Measurements from ENCODE around the gene FNDC3B. TPM values are rescaled to one million over a fixed set of nuclear protein-coding genes. Genes with fewer than 3 reads are reported as not detected.

The FNDC3B gene
- total RNA-seq, 1 experiment from 2014 or later: 149 TPM

DNA sequence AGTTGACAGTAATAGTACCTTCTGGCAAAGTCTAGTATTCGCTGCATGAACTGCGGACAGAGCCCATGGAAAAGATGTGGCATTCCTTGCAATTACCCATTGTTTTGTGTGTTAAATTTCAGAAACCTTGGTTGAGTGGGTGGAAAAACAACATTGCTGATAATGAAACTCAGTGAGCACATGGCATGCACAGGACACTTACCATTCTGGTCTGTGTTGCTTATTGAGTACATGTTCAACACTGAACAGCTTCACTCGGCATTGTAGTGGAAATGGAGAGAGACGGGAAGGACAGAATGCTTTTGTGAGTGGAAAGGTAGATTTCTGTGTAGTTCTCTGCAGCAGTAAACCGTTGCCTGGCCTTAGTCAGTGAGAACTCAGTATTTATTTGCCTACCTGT lies 165.3 kb downstream of the FNDC3B start:
- intact Hi-C loops (cut with micrococcal nuclease): no loop called here
- H3K9me3 Mint-ChIP-seq (ENCODE audit: unreplicated experiment): no peaks in the 10 kb centered on the region
- peaks cover 38% of the 10 kb centered on the region for H3K4me1 Mint-ChIP-seq (ENCODE audit: insufficient read depth, unreplicated experiment)

GRCh38 chr3:172208586-172209332 lies 169.4 kb downstream of the FNDC3B start:
- no peak for TF ChIP-seq CTCF (IDR thresholded peaks at IDR 0.05; ENCODE audit: unreplicated experiment)
- Mint-ChIP-seq H3K27me3 (ENCODE audit: insufficient read depth, unreplicated experiment) (no peaks in the 10 kb centered on the region), H3K4me1 (ENCODE audit: insufficient read depth, unreplicated experiment) (peaks cover 19% of the 10 kb centered on the region), H3K36me3 (ENCODE audit: insufficient read depth, unreplicated experiment) (peaks cover 8% of the 10 kb centered on the region), H3K27ac (ENCODE audit: low read depth, unreplicated experiment) (no peak overlapping the region), H3K9me3 (ENCODE audit: unreplicated experiment) (no peaks in the 10 kb centered on the region), H3K4me3 (ENCODE audit: unreplicated experiment) (no peak overlapping the region)
- CTCF ChIA-PET: interaction anchor here (0.6 to 1.1 kb wide), 4 partner anchors 9 to 1166 kb away, joined by 3 read pairs; no protein-coding TSS in a partner anchor
- BruUV-seq (replicated peaks): no TSS peak
- POLR2A ChIA-PET: interaction anchor here (0.7 to 1.0 kb wide), 2 partner anchors 9 to 167 kb away, joined by 3 read pairs; no protein-coding TSS in a partner anchor
- peak; percentile 59 for DNase-seq (ENCODE audit: unreplicated experiment)
- intact Hi-C loops (cut with micrococcal nuclease): no loop called here

More for the DNA sequence above, 165.3 kb downstream of the FNDC3B start:
- no TSS peak for BruUV-seq (replicated peaks)
- TF ChIP-seq CTCF (IDR thresholded peaks at IDR 0.05; ENCODE audit: unreplicated experiment): no peak
- POLR2A ChIA-PET: no interaction called here
- Mint-ChIP-seq H3K27me3 (ENCODE audit: insufficient read depth, unreplicated experiment) (no peaks in the 10 kb centered on the region), H3K27ac (ENCODE audit: low read depth, unreplicated experiment) (no peak overlapping the region), H3K4me3 (ENCODE audit: unreplicated experiment) (no peak overlapping the region), H3K36me3 (ENCODE audit: insufficient read depth, unreplicated experiment) (peaks cover 7% of the 10 kb centered on the region)
- no peak for DNase-seq (ENCODE audit: unreplicated experiment)
- CTCF ChIA-PET: interaction anchor here (0.8 to 1.4 kb wide), 2 partner anchors 24 to 128 kb away, joined by 3 to 4 read pairs; no protein-coding TSS in a partner anchor

DNA sequence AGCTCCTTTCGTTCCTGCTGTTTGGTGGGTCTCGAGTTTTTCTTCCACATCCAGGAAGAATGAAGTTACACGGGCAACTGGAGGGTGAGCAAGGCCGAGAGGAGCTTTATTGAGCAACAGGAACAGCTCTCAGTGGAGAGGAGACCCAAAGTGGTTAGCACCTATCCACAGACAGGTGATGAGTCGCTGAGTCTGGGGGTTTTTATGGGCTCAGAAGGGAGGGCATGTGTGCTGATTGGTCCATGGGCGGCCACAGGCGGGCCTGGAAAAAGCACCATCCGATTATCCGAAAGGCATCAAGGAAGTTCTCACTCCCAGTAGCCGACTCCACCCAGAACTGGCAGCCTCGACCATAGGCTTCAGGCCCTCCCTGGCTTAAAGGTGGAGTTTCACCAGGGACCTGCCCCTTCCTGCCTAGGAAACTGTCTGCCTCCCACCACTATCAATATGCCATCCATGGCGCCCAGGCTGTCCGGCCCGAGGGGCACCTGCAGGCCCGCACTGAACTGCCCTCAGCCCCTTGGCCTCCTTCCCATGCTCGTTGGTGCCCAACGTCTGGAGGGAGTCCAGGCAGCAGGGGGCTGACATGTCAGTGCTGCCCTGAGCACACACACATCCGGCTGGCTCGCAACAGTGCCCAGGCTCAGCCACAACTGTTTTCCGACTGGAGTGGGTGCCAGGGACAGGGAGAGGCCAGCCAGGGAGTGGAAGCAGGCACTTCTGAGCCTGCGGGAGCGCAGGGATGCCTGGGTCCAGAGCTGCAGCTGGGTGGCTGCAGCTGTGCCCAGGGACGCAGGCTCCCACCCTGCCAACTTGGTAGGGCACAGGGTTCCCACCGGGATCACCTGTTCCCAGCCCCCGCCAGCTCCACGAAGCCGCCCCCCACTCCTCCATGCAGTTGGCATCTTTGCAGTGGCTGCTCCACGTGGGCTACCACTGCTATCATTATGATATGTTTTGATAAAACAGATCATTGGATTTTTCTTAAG lies 170.2 kb downstream of the FNDC3B start:
- no peak for TF ChIP-seq CTCF (IDR thresholded peaks at IDR 0.05; ENCODE audit: unreplicated experiment)
- no TSS peak for BruUV-seq (replicated peaks)
- Mint-ChIP-seq H3K9me3 (ENCODE audit: unreplicated experiment) (no peaks in the 10 kb centered on the region), H3K27ac (ENCODE audit: low read depth, unreplicated experiment) (no peak overlapping the region), H3K4me3 (ENCODE audit: unreplicated experiment) (no peak overlapping the region), H3K36me3 (ENCODE audit: insufficient read depth, unreplicated experiment) (peaks cover 8% of the 10 kb centered on the region), H3K4me1 (ENCODE audit: insufficient read depth, unreplicated experiment) (peaks cover 23% of the 10 kb centered on the region), H3K27me3 (ENCODE audit: insufficient read depth, unreplicated experiment) (no peaks in the 10 kb centered on the region)
- POLR2A ChIA-PET: interaction anchor here (0.7 kb wide), 1 partner anchor 168 kb away, joined by 3 read pairs; no protein-coding TSS in a partner anchor
- CTCF ChIA-PET: interaction anchor here (0.6 kb wide), 1 partner anchor 1167 kb away, joined by 3 read pairs; no protein-coding TSS in a partner anchor
- peak; percentile 57 for DNase-seq (ENCODE audit: unreplicated experiment)
- intact Hi-C loops (cut with micrococcal nuclease): no loop called here

DNA sequence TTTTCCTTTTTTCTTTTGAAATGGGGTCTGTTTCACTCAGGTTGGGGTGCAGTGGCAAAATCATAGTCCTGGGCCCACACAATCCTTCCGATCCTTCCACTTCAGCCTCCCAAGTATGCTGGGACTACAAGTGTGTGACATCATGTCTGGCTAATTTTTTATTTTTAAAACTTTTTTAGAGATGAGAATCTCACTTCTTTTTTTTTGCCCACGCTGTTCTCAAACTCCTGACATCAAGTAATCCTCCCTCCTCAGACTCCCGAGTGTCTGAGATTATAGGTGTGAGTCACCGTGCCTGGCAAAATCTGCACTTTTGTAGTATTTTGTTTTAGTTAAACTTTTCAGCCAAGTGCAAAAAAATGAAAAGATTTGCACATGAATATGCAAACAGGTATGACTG lies 171.0 kb downstream of the FNDC3B start:
- Mint-ChIP-seq H3K36me3 (ENCODE audit: insufficient read depth, unreplicated experiment) (peaks cover 8% of the 10 kb centered on the region), H3K4me3 (ENCODE audit: unreplicated experiment) (no peak overlapping the region), H3K9me3 (ENCODE audit: unreplicated experiment) (no peaks in the 10 kb centered on the region), H3K27me3 (ENCODE audit: insufficient read depth, unreplicated experiment) (no peaks in the 10 kb centered on the region), H3K4me1 (ENCODE audit: insufficient read depth, unreplicated experiment) (peaks cover 22% of the 10 kb centered on the region), H3K27ac (ENCODE audit: low read depth, unreplicated experiment) (no peak overlapping the region)
- ChIA-PET POLR2A (interaction anchor here (0.8 kb wide), 1 partner anchor 16 kb away, joined by 3 read pairs; no protein-coding TSS in a partner anchor), CTCF (no interaction called here)
- TF ChIP-seq CTCF (IDR thresholded peaks at IDR 0.05; ENCODE audit: unreplicated experiment): no peak
- no TSS peak for BruUV-seq (replicated peaks)
- DNase-seq (ENCODE audit: unreplicated experiment): peak; percentile 33
- intact Hi-C loops (cut with micrococcal nuclease): no loop called here
